Muscle layer of duodenum (tissue), 2 donors: ENCODE data around the gene NOL11.
A peak's percentile ranks its signal among the peaks of the same experiment; 100 is the strongest.

Experiments
- H3K27ac ChIP-seq: one replicate; pipeline ENCODE4 v1.7.0; 2013; ENCODE audit warnings: mild to moderate bottlenecking, low read length
- H3K27me3 ChIP-seq: one replicate; pipeline ENCODE4 v1.7.0; 2013; ENCODE audit warnings: low read depth, mild to moderate bottlenecking, control low read depth, low read length
- H3K36me3 ChIP-seq, 2 donors: one replicate each; pipeline ENCODE4 v1.7.0; 2013; ENCODE audit warnings: low read length in 2 of 2, control low read depth in 1 of 2, mild to moderate bottlenecking in 1 of 2; ENCODE audit not compliant: insufficient read depth in 2 of 2, control insufficient read depth in 1 of 2
- H3K4me1 ChIP-seq, 2 donors: one replicate each; pipeline ENCODE4 v1.7.0; 2013; ENCODE audit warnings: low read length in 2 of 2, mild to moderate bottlenecking in 2 of 2, control low read depth in 1 of 2, moderate library complexity in 1 of 2; ENCODE audit not compliant: insufficient read depth in 2 of 2, control insufficient read depth in 1 of 2
- H3K4me3 ChIP-seq, 2 donors: one replicate each; pipeline ENCODE4 v1.7.0; 2013; ENCODE audit warnings: low read length in 2 of 2, low read depth in 1 of 2, mild to moderate bottlenecking in 1 of 2
- H3K9me3 ChIP-seq, 2 donors: one replicate each; pipeline ENCODE4 v1.7.0; 2013; ENCODE audit warnings: low read length in 2 of 2, control low read depth in 1 of 2, mild to moderate bottlenecking in 1 of 2; ENCODE audit not compliant: control insufficient read depth in 1 of 2
- donor health status: healthy.

The NOL11 gene

GRCh38 chr17:67717624-67718324, at the start of gene NOL11:
TSS of gene NOL11 (plus strand) at chr17:67717936. CDS start at chr17:67717948, 12 bp downstream.
- Histone ChIP-seq H3K4me1 (peaks cover 4 to 14% of the 10 kb centered on the region in 2 donors), H3K27ac (peak within 1 kb of the TSS; percentile 97), H3K9me3 (no peaks in the 10 kb centered on the region), H3K4me3 (peak within 1 kb of the TSS; percentile 89 to 96), H3K36me3 (peaks cover 15 to 23% of the 10 kb centered on the region in 2 donors), H3K27me3 (no peaks in the 10 kb centered on the region)

GRCh38 chr17:67671493-67671892, 46.2 kb upstream of the NOL11 start:
- Histone ChIP-seq H3K9me3 (no peaks in the 10 kb centered on the region), H3K36me3 (no peaks in the 10 kb centered on the region), H3K4me3 (no peak overlapping the region), H3K4me1 (no peaks in the 10 kb centered on the region), H3K27ac (no peak overlapping the region), H3K27me3 (no peaks in the 10 kb centered on the region)

GRCh38 chr17:67672592-67673335, 45.0 kb upstream of the NOL11 start:
- no peaks in the 10 kb centered on the region for H3K27me3 ChIP-seq
- H3K27ac ChIP-seq, result no peak overlapping the region
- no peak overlapping the region for H3K4me3 ChIP-seq
- no peaks in the 10 kb centered on the region for H3K4me1 ChIP-seq
- no peaks in the 10 kb centered on the region for H3K9me3 ChIP-seq
- H3K36me3 ChIP-seq, result no peaks in the 10 kb centered on the region

- Histone ChIP-seq H3K4me3 (no peak overlapping the region), H3K36me3 (no peaks in the 10 kb centered on the region), H3K4me1 (no peaks in the 10 kb centered on the region), H3K27ac (no peak overlapping the region), H3K27me3 (no peaks in the 10 kb centered on the region), H3K9me3 (no peaks in the 10 kb centered on the region)
Observed at GRCh38 chr17:67675481-67675880, 42.3 kb upstream of the NOL11 start.

- Histone ChIP-seq H3K36me3 (no peaks in the 10 kb centered on the region), H3K4me3 (no peak overlapping the region), H3K27me3 (no peaks in the 10 kb centered on the region), H3K9me3 (no peaks in the 10 kb centered on the region), H3K27ac (no peak overlapping the region), H3K4me1 (no peaks in the 10 kb centered on the region)
Observed at GRCh38 chr17:67676305-67676704, 41.4 kb upstream of the NOL11 start.

- no peak overlapping the region for H3K4me3 ChIP-seq
- no peak overlapping the region for H3K27ac ChIP-seq
- H3K27me3 ChIP-seq, result no peaks in the 10 kb centered on the region
- H3K9me3 ChIP-seq, result no peaks in the 10 kb centered on the region
- H3K36me3 ChIP-seq, result no peaks in the 10 kb centered on the region
- no peaks in the 10 kb centered on the region for H3K4me1 ChIP-seq
Observed at GRCh38 chr17:67678414-67678813, 39.3 kb upstream of the NOL11 start.

GRCh38 chr17:67679225-67679624, 38.5 kb upstream of the NOL11 start:
- H3K27ac ChIP-seq, result no peak overlapping the region
- H3K27me3 ChIP-seq, result no peaks in the 10 kb centered on the region
- no peaks in the 10 kb centered on the region for H3K36me3 ChIP-seq
- no peaks in the 10 kb centered on the region for H3K4me1 ChIP-seq
- no peak overlapping the region for H3K4me3 ChIP-seq
- no peaks in the 10 kb centered on the region for H3K9me3 ChIP-seq

- H3K36me3 ChIP-seq, result no peaks in the 10 kb centered on the region
- H3K27ac ChIP-seq, result no peak overlapping the region
- no peaks in the 10 kb centered on the region for H3K27me3 ChIP-seq
- no peaks in the 10 kb centered on the region for H3K4me1 ChIP-seq
- no peaks in the 10 kb centered on the region for H3K9me3 ChIP-seq
- H3K4me3 ChIP-seq, result no peak overlapping the region
Observed at GRCh38 chr17:67679721-67680120, 38.0 kb upstream of the NOL11 start.

GRCh38 chr17:67680445-67681224, 37.1 kb upstream of the NOL11 start:
- no peaks in the 10 kb centered on the region for H3K4me1 ChIP-seq
- no peaks in the 10 kb centered on the region for H3K27me3 ChIP-seq
- H3K36me3 ChIP-seq, result no peaks in the 10 kb centered on the region
- no peak overlapping the region for H3K27ac ChIP-seq
- no peak overlapping the region for H3K4me3 ChIP-seq
- no peaks in the 10 kb centered on the region for H3K9me3 ChIP-seq

GRCh38 chr17:67682196-67682595, 35.5 kb upstream of the NOL11 start:
- Histone ChIP-seq H3K9me3 (no peaks in the 10 kb centered on the region), H3K27me3 (no peaks in the 10 kb centered on the region), H3K36me3 (no peaks in the 10 kb centered on the region), H3K27ac (no peak overlapping the region), H3K4me1 (no peaks in the 10 kb centered on the region), H3K4me3 (no peak overlapping the region)

- H3K27me3 ChIP-seq, result no peaks in the 10 kb centered on the region
- H3K27ac ChIP-seq, result no peak overlapping the region
- no peaks in the 10 kb centered on the region for H3K36me3 ChIP-seq
- H3K4me1 ChIP-seq, result no peaks in the 10 kb centered on the region
- H3K9me3 ChIP-seq, result no peaks in the 10 kb centered on the region
- H3K4me3 ChIP-seq, result no peak overlapping the region
Observed at GRCh38 chr17:67685351-67685750, 32.4 kb upstream of the NOL11 start.
